NK-92 (cell line): Measurements from ENCODE around the gene MAG.
"Not testable (repeated sequence)": the region's sequence is repeated elsewhere in the genome, so short reads cannot be mapped to it uniquely, and the experiment has no call there.

ENCODE experiments used
- DNase-seq: peaks from one replicate; lab custom pipeline; 2025; ENCODE audit not compliant: unreplicated experiment; lab: John Stamatoyannopoulos, UW

The MAG gene

GRCh38 chr19:35279985-35280821, 11.8 kb upstream of the MAG start:
- DNase-seq, result no peak

GRCh38 chr19:35281303-35281702, 10.7 kb upstream of the MAG start:
- no peak for DNase-seq

GRCh38 chr19:35284153-35285094, 7.5 kb upstream of the MAG start:
- no peak for DNase-seq

- no peak for DNase-seq
Observed at GRCh38 chr19:35285095-35285449, 6.9 kb upstream of the MAG start.

- not testable (repeated sequence) for DNase-seq
Observed at GRCh38 chr19:35285465-35285864, 6.5 kb upstream of the MAG start.

- not testable (repeated sequence) for DNase-seq
Observed at GRCh38 chr19:35286101-35286500, 5.9 kb upstream of the MAG start.

GRCh38 chr19:35287713-35288112, 4.2 kb upstream of the MAG start:
- no peak for DNase-seq

GRCh38 chr19:35288331-35288730, 3.6 kb upstream of the MAG start:
- no peak for DNase-seq

- DNase-seq, result no peak
Observed at GRCh38 chr19:35288906-35289305, 3.1 kb upstream of the MAG start.

- DNase-seq, result no peak
Observed at GRCh38 chr19:35290381-35291127, 1.4 kb upstream of the MAG start.

GRCh38 chr19:35291259-35291658, 702 bp upstream of the MAG start:
- no peak for DNase-seq

- DNase-seq, result no peak
Observed at GRCh38 chr19:35292421-35293362, 731 bp downstream of the MAG start.

GRCh38 chr19:35293363-35293739, 1.4 kb downstream of the MAG start:
- DNase-seq, result no peak

- DNase-seq, result no peak
Observed at GRCh38 chr19:35293808-35294207, 1.8 kb downstream of the MAG start.

GRCh38 chr19:35294328-35294727, 2.4 kb downstream of the MAG start:
- no peak for DNase-seq

GRCh38 chr19:35294859-35295791, 3.2 kb downstream of the MAG start:
- no peak for DNase-seq

- no peak for DNase-seq
Observed at GRCh38 chr19:35295792-35296462, 4.0 kb downstream of the MAG start.

GRCh38 chr19:35296644-35297514, 4.9 kb downstream of the MAG start:
- DNase-seq, result no peak
